GM12874 (cell line): ENCODE measurements around the gene A4GALT.

ENCODE experiments used
- TF ChIP-seq, protein P1 (sequence below): IDR thresholded peaks from 2 replicates; pipeline ENCODE4 v1.5.1; 2011; ENCODE audit warnings: low read depth, mild to moderate bottlenecking, control low read depth, low read length, moderate library complexity; ENCODE audit not compliant: insufficient read depth

The A4GALT gene

DNA sequence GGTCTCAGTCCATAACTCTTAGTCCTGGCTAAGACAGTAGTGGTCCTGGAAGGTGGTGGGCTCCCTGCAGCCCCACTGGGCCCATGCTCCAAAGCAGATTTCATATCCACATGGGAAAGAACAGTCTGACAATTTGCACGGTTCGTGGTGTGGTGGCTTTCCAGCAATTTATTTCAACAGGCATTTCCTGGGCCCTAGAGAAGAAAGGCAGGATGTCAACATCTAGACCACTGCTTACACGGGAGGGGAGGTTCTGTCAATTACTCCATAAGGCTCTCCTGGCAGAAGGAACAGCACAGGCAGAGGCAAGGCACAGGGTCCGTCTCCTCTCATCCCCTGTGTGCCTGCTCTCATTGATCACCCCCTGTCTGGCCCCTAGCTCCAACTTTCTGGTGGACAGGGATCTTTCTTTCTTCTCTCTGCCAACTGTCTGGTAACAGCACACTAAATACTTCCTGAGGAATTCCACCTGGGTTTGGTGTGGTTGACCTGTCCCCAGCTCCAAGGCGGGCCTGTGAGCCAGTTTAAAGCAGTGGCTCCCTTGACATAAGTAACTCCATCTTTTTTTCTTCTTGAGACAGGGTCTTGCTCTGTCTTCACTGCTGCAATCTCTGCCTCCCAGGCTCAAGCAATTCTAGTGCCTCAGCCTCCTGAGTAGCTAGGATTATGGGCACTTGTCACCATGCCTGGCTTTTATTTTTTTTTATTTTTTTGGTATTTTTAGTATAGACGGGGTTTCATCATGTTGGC lies 5.1 kb upstream of the A4GALT start:
- TF ChIP-seq, protein P1, sequence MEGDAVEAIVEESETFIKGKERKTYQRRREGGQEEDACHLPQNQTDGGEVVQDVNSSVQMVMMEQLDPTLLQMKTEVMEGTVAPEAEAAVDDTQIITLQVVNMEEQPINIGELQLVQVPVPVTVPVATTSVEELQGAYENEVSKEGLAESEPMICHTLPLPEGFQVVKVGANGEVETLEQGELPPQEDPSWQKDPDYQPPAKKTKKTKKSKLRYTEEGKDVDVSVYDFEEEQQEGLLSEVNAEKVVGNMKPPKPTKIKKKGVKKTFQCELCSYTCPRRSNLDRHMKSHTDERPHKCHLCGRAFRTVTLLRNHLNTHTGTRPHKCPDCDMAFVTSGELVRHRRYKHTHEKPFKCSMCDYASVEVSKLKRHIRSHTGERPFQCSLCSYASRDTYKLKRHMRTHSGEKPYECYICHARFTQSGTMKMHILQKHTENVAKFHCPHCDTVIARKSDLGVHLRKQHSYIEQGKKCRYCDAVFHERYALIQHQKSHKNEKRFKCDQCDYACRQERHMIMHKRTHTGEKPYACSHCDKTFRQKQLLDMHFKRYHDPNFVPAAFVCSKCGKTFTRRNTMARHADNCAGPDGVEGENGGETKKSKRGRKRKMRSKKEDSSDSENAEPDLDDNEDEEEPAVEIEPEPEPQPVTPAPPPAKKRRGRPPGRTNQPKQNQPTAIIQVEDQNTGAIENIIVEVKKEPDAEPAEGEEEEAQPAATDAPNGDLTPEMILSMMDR = no peak

DNA sequence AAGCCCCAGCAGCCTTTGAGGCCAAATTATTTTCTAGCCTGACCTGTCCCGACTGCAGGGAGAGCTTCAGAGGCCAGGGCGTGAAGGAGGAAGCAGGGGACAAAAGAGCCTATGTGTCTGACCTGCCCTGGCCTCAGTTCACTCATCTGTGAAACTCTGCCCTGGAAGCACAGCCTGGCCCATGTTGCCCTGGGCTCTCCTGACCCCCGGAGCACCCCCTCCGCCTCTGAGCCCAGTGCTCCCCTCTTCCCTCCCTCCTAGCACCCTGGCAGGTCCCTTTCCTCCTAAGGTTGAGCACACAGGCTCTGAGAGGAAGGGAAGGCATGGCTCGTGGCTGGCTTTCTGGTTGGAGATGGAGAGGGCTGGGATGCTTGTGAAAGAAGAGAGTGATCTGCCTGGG lies 3.4 kb upstream of the A4GALT start:
- TF ChIP-seq, protein P1 = no peak

DNA sequence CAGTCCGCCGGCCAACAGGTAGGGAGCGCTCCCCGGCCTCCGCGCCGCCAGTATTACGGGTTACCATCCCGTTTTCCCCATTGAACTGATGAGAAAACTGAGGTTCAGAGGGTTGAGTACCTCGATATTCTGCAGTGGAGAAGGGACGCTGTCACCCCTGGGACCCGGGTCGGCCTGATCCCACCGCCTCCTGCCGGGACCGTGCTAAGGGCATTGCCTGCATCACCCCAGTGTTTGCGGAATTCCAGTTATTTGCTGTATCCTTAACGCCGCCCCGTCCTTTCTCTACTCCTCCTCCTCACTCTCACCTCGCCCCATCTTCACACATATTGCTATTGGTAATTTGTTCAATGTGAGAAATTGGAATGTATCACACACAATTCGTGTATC lies 370 bp upstream of the A4GALT start:
- TF ChIP-seq, protein P1 = no peak

DNA sequence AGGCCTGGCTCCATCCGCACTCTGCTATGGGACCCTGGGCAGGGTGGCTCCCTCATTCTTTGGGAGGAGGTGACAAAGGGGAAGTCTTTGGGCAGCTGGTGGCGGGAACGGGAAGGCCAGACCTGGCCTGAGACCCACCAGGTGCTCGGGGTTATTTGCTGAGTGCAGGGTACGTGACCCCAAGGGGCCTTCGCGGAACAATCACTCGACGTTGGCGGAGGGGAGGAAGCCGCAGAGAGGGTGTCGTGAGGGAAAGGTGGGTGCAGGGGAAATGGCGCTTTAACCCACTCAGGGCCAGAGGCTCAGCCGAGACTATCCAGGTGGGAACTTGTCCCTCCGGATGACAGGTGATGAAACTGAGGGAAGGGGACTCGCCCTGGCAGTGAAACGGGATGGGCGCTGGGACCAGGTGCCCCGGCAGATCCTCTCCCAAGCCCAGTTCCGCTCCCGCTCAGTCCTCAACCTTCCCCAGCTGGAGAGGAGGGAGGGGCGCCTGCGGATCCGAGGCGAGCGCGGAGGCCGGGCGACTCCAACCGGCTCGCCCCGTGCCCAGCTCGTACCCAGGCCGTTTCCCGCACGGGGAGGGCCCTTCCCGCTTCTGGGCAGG lies 911 bp downstream of the A4GALT start:
- TF ChIP-seq, protein P1 = no peak

DNA sequence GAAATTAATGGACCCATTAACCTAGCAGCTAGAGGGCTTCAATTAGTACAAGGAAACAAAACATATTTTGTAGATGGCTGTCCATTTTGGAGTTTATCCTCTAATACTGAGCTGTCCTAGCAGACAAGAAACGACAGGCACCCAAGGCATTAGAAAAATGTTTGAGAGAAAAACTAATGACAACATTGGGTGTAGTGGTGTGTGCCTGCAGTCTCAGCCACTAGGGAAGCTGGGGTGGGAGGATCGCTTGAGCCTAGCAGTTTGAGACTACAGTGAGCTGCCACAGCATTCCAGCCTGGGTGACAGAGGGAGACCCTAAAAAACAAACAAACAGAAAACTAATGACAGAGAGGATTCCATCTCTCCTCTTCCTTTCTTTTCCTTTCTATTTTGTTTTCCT lies 1.5 kb downstream of the A4GALT start:
- TF ChIP-seq, protein P1 = no peak

DNA sequence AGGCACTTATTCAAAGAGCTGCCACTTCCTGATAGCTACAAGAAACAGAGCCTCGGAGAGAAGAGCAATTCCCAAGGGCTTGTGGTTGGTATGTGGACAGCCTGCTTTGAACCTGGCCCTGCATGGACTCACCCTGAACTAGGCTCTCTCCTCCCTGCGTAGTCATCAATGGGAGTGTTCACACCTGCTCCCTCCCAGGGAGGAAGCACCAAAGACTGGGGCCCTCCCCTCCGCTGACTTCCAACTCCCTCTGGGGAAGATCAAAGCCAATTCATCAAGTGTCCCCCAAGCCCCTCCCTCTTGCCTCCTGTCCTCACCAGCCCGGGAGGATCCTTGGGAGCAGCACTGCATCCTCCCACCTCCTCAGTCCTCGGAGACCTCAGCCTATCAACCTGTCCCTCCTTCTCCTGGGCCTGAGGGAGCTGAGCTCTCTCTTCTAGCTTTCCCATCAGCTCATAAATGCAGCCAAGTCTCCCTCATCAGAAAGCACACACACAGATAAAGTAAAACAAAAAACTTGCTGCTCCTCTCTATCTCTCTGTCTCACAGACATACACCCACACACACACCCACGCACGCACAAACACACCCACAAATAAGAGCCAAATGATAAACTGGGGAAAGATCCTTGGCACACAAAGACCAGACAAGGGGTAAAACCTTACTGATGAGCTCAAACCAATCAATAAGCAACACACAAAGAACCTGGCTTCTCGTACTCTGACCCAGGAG lies 3.3 kb downstream of the A4GALT start:
- TF ChIP-seq, protein P1 = no peak

DNA sequence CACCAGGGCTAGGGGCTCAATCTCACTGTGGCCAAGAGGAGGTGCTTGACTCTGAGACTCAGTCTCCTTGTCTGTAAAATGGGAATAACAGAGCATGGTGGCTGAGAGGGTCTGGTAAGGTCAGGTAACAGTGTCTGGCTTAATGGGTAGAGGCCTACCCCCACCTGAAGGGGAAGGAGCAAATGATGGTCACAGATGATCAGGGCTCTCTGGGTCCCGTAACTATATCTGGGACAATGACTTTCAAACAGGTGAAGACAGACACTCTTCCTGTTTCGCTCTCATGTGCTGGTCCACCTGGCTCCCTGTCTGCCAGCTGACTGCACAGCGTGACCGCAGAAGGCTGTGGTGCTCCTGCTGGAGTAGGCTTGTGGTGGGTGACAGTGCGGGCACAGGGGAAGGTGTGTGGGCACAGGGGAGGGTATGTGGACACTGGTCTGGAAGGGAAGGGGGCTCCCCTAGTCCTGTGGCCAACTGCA lies 4.0 kb downstream of the A4GALT start:
- TF ChIP-seq, protein P1 = no peak
